Activated CD4-positive, alpha-beta T cell treated with anti-CD3 and anti-CD28 coated beads for 4 hours (primary cell): ENCODE results near the gene WDR44.
"Not testable (repeated sequence)": the region's sequence is repeated elsewhere in the genome, so short reads cannot be mapped to it uniquely, and the experiment has no call there.

ENCODE experiments used
- DNase-seq, 2 donors: peaks; one replicate each; pipeline ENCODE4 v3.0.0-alpha.2; 2020

Gene WDR44, protein sequence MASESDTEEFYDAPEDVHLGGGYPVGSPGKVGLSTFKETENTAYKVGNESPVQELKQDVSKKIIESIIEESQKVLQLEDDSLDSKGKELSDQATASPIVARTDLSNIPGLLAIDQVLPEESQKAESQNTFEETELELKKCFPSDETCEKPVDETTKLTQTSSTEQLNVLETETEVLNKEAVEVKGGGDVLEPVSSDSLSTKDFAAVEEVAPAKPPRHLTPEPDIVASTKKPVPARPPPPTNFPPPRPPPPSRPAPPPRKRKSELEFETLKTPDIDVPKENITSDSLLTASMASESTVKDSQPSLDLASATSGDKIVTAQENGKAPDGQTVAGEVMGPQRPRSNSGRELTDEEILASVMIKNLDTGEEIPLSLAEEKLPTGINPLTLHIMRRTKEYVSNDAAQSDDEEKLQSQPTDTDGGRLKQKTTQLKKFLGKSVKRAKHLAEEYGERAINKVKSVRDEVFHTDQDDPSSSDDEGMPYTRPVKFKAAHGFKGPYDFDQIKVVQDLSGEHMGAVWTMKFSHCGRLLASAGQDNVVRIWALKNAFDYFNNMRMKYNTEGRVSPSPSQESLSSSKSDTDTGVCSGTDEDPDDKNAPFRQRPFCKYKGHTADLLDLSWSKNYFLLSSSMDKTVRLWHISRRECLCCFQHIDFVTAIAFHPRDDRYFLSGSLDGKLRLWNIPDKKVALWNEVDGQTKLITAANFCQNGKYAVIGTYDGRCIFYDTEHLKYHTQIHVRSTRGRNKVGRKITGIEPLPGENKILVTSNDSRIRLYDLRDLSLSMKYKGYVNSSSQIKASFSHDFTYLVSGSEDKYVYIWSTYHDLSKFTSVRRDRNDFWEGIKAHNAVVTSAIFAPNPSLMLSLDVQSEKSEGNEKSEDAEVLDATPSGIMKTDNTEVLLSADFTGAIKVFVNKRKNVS

DNA sequence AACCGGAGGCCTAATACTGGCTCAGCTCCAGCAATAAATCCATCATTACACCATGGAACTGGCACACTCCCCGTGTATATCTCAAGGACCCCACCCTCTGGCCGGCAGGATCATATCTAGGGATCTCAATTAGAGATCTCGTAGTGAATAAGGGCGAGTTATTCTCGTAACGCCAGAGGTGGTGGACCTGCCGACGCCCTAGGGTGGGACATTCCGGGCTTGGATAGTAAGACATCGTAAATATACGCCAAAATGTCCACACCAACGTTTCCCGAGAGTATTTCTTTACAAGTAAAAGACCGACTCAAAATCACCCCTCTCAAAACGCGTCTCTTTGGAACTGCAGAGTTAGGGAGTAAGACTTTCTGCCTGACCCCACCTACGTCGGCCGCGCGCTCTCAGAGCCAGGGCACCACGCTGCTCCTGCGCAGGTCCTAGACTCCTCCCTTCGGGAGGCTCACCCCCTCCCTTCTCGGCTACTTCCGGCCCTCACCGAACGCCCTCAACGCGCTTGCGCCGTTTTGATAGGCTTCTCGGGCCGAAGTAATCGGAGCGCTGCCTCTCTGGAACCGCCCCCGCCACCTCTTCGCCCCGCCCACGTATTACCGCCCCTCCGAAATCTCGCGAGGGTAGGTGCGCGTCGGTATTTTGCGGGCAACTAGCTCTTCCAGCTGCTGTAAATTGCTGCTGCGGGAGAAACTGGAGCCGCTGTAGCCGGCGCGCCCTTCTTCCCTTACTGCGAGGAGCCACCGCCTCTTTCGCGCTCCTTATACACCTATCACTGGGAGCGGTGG, at the start of gene WDR44:
TSS of gene WDR44 (plus strand) at position 643 of the 794 bp plus-strand sequence. CDS start 398 bp downstream, outside the sequence.
- peak; percentile 91 to 92 for DNase-seq

DNA sequence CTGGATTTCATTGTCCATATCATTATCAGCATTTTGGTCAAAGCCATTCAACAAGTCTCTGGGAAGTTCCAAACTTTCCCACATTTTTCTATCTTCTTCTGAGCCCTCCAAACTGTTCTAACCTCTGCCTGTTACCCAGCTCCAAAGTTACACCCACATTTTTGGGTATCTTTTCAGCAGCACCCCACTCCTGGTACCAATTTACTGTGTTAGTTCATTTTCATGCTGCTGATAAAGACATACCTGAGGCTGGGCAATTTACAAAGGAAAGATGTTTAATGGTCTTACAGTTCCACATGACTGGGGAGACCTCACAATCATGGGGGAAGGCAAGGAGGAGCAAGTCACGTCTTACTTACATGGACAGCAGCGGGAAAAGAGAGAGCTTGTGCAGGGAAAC, 40.1 kb upstream of the WDR44 start:
- DNase-seq, result not testable (repeated sequence)

DNA sequence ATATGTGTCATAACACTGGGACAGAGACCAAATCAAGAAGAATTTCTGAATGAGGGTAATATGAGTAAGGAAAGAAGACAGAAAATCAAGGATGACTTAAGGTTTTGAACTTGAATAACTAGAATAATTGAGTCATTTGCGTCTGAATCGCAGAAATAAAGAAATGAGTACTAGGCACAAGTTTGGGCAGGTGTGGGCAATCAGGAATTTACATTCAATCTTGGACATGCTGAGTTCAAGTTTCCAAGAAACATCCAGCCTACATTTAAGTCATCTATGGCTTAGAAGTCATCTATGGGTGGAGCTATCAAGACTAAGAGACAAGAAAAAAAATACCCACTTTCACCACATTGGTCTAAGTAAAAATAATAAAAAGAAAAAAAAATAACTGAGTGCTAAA, 30.4 kb upstream of the WDR44 start:
- DNase-seq, result no peak

DNA sequence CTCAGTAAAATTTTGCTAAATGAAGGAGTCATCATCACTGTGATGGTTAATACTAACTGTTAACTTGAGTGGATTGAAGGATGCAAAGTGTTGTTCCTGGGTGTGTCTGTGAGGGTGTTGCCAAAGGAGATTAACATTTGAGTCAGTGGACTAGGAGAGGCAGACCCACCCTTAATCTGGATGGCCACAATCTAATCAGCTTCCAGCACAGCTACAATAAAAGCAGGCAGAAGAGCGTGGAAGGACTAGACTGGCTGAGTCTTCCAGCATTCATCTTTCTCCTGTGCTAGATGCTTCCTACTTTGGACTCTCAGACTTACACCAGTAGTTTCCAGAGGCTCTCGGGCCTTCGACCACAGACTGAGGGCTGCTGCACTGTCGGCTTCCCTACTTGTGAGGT, 21.3 kb upstream of the WDR44 start:
- DNase-seq, result no peak

DNA sequence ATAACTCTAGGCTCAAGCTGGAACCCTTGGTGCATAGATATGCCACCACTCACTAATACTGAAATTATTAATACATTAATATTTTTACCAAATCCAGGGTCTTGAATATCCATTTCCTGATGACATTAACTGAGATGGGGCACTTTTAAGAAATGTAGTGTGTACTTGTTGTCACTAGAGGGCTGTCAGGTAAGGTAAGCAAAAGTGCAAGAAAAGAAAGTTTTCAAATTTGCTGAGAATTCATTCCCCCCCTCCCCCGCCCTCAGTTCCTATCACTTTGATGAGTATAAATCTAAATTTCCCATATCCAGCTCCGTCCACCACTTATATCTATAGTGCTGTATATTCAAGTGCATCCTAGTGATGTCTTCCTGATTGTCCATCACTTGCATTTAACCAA, 20.5 kb upstream of the WDR44 start:
- no peak for DNase-seq

DNA sequence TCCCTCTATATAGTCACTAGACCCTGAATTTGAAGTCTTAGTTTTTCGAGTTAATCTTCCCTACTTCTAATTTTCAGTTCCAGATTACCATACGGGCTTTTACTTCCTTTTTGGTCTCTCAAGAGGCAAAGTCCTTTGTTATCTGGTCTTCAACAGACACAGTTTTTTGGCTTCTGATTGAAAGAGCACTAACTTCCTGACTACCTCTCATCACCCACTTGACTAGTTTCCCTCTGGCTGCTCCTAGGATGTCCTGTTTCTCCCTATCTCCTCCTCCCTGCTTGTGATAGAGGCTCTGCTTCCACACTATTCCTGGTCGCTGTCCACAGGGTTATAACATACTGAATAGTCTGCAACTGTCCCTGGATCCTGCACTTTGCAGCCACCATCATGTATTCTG, 16.7 kb upstream of the WDR44 start:
- DNase-seq, result no peak

DNA sequence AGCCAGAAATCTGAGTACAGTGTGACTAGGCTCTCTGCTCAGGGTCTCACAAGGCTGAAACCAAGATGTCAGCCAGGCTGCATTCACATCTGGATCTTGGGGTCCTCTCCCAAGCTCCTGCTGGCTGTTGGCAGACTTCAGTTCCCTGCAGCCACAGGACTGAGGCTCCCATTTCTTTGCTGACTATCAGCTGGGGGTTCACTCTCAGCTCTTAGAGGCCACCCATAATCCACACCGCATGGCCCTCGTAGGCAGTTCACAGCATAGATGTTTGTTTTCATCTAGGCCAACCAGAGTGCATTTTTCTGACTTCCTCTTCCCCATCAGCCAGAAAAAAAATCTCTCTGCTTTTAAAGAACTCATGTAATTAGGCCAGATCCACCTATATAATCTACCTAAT, 8.2 kb upstream of the WDR44 start:
- DNase-seq, result no peak

DNA sequence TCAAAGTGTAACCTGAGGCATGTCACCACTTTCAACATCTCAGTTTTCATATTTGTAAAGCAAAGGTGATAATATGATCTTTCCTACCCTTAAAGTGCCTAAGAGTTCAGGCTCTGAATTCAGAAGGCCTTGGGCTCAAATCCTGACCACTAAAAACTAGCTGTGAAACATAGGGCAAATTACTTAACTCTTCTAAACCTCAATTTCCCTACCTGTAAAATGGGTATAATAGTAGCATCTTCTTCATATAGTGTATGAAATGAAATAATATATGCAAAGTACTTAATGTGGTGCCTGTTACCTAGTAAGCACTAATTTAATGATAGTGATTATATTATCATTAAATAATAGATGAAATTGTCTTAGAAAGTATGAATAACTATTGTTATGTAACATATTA, 7.0 kb upstream of the WDR44 start:
- DNase-seq, result no peak

DNA sequence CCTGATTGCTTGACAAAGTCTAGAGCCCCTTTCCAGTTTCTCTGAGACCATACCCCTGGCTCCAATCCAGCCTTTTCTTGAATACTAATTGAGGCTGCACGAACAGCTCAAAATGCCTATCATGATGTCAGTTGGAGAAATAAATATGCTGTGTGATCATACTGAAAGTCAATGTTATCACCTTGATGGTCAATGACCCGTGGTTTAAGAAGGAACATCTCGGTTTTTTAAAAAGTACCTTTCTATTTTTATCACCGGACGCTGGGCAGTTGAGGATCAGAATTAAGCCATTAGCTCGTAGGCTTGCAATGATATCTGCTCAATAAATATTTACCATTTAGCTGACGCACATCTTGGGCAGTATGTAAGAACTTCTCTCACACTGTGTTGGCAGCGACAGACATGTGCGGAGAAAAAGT, 852 bp upstream of the WDR44 start:
- DNase-seq, result peak in 1 of 2 donors; percentile 2

DNA sequence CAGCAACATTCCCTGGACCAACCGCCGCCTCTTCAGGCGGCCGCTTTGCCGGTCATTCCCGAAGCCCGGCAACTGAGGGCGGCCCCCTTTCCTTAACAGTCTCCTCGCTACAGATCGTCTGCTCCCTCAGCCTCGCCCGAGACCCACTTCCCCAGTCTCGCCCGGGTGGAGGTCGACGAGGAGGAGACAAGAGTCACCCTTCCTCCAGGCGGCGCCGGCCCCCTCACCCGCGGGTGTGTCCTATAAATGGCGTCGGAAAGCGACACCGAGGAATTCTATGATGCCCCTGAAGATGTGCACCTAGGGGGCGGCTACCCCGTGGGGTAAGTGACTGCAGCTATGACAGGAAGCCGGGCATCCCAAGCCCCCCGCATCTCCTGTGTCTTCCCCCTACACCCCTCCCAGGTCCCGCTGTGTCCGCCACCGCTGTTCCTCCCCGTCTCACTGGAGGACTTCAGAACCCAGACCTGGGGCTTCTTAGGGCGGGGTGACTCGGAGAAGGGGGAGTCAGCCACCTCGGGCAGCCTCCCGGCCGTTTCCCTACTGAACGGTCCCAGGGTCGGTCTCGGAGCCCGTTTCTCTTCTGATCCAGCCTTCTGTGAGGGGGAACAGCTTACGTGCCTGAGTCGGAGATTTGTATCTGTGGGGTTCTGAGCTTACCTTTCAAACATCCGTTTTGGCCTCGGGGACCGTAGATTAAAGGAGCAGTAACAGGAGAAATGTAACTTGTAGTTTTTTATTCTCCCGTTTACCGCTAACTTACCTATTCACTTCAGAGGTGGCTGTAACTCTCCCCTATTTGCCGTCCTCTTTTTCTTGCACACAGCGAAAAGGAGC, 570 bp downstream of the WDR44 start:
- peak; percentile 39 to 48 for DNase-seq

DNA sequence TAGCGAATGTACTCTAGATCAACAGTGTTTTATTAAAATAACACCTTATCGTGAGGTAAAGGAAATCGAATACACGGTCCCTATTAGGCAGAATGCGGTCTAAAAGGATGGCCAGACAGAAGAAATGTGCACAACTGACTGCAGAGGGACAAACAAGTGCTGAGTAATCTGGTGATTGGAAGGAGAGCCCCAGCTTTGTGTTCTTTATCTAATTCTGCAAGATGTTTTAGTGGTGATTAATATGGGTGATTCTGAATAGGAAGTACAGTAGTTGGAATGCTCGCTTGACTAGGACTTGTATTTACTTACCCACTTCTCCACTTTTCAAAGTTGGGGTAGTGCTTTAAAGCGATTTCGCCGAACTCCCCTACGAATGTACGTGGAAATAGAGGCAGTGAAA, 1.2 kb downstream of the WDR44 start:
- DNase-seq, result no peak

DNA sequence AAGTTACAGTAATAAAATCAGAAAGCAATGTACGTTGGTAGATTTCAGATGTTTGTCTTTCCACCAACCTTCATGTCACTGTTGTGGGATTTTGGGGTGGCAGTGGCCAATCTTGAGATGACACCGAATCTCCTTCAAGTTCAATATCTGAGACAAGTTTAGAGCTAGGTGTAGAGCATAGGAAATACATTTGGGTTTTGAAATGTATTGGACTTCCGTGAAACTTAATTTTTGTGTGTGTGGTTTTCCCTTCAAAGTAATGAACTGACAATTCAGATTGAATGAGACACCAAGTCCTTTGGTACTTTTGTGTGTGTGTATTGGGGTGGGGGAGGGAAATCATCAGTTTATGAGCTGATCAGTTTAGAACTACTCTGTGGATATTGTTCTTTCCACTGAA, 1.8 kb downstream of the WDR44 start:
- DNase-seq, result no peak

DNA sequence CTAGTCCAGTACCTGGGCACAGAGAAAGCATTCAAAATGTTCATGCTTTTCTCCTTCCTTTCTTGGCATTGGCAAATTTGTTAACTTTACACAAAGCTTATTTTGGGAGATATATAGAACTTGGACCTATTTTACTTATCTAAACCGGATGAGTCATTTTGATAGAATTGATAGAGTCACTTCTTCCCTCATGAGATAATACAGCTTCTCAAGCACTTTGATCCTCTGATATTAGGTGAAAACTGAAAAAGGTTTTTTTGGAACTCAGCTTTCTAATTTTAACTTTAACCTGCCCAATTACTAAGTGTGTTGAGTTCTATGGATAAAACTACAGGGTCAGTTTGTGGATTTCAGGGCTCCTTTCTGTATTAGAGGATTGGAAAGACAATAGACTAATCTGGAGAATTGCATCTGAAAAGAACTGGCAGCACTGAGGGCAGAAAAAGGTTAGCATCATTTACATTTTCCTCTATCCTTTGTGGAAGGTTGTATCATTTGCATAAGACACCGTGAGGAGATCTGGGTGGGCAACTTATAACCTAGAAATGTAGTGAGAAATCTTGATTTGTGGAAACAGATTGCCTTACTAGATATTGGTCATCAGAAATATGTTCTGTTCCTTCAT, 2.4 kb downstream of the WDR44 start:
- DNase-seq, result no peak

DNA sequence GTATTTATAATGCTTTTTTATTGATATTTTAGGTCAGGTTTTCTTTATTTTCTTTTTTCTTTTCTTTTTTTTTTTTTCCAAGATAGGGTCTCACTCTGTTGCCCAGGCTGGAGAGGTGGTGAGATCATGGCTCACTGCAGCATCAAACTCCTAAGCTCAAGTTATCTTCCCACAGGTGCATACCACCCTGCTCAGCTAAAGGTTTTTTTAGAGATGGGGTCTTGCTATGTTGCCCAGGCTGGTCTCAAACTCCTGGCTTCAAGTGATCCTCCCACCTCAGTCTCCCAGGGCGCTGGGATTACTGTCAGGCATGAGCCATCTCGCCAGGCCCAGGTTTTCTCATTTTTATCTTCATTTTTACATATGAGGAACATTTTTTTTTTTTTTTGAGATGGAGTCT, 3.3 kb downstream of the WDR44 start:
- DNase-seq, result no peak

DNA sequence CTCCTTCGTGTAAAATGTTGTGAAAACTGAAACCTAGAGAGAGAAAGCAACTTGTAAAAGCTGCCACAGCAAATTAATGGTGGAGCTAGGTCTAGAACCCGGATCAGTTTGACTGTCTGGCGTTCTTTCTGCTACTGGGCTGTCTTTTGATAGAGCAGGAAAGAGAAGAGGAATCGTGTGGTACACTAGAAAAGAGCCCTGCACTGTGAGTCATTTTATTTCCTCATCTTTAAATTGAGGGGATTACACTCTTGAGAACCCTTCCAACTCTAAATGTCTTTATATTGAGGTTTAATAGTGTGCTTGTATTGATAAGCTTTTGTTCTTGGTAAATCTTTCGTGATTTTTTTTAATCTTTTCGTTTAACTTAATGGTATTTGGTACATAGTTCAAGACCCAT, 4.3 kb downstream of the WDR44 start:
- no peak for DNase-seq

DNA sequence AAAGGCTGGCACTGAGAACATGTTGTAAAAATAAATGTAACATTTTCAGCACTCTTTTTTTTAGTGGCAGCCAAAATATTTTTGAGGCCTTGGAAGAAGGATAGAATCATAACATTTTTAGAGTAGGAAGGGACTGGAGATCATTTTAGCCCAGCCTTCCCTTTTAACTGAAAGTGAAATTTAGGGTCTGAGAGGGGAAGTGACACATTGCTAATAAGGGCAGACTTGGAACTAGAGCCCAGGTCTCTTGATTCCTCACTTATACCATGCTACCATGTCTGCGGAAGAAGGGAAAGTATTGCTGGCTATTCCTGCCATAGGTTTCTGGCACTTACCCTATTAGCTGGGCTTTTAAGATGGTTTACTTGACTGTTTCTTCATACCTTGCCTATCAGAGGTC, 4.8 kb downstream of the WDR44 start:
- no peak for DNase-seq

DNA sequence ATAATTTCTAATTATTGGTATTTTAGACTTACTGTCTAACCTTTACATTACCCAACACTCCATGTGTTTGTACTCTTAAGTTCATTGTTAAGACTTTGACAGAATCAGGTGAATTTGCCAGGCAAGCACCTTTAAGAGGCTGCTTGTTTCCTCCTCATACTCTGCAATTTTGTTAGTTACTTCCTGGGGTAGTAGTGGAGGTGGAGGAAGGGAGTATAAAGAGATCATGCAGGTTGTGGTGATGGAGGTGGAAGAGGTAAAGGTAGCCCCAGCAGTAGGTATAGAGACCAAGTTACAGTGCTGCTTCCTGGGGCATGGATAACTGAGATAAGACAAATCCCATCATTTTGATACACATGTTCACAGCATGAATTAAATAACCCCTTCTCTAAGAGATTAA, 6.7 kb downstream of the WDR44 start:
- no peak for DNase-seq

DNA sequence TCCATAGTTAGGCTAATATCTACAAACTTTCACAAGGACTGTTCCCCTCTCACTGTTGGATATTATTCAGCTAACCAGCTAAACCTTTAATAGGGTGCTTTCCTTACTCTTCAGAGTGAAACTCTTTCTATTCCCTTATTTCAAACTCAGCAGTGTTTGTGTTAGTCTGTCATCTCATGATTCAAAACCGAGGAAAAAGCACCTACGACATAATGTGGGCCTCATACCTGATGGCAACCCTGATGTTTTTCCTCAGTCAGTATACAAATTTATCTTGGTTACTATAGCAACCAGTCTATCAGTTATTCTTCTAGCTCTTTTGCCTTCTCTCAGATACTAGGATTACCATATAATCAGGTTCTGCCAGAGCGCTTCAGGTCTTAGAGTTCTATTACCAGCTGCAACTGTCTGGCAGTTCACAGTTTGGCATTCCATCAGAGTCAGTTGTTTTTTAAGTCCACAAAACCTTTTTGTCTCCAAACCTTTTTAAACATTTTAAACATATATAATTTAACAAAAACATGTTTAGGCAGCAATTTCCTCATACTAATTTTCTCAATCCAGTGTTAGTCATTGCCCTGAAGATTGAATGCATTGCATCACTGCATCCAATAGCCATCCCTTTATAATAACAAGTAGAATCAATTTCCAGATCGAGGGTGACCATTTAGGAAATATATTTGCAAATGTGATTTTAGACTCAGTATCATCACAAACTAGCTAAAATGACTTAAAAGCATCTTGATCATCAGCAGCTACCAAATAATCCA, 7.4 kb downstream of the WDR44 start:
- DNase-seq, result no peak

DNA sequence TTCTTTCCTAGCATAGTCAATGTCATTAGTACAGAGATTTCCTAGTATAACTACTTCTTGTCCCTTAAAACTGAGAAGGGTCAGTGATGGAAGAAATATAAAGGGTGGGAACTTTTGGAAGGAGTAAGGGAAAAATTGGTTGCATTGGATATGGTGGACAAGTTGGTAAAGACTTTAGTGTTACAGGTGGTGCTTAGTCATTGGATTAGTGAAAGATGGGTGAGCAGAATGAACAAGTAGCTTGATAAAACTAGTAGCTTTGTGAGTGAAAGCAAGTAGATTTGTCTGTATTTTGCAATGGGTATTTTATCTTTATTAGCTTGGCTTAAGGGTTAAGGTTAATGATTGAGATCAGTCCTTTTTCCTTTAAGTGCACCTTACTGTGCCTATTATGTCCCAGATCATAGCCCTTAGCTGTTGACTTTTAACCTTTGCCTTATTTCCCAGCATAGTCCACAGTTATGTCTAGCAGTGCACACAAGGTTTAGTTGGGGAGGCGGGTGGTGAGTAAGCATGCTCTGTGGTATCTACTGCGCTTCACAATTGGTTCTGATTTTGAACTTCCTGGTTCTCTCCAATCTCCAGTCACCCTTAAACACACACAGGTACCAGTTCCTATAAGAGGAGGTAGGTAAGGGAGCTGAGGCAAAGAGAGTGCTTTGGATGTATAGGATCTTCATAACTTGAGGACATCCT, 9.5 kb downstream of the WDR44 start:
- DNase-seq, result no peak

DNA sequence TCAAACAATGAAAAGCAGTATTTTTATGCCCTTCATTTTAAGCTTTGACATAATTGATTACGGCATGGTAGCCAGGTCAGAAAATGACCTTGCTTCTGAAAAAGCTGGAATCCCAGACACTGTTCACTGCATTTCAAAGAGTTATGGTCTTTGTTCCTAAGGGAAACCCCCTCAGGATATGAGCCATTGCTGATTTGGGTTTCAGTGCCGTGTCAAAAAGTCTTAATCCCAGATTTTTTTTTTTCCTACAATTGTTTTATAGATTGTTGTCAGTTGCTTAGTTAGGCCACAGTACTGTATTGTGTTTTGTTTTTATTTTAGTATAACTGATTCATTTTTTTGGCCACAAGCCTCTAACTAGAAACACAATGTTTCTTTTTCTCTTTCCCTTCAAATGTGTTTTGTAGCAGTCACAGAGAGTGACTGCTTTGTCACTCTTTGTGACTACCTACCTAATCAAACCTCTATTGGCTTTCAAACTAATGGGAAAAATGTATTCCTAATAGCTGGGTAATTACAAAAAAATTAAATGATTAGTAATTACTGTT, 10.3 kb downstream of the WDR44 start:
- DNase-seq, result no peak
